ENCODE results near the gene DNAH2.

Gene DNAH2

DNA sequence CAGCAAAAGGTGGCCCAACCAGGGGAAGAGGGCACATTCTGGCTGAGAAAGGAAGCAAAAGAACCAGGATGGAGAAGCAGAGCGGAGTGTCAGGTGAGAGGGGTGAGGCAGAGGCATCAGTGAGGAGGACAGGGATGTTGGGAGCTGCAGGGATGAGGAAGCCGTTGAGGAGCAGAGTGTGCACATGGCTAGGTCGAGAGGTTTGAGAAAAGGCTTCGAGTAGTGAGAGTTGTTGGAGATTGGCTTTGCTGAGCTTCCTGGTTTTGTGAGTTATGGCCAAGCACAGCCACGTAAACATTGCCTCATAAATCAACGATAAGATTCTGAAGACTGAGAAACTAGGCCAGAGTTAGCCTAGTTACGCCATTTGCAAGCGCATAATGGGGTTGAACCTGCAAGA lies 26.9 kb downstream of the DNAH2 start:
- TF ChIP-seq, protein P1, sequence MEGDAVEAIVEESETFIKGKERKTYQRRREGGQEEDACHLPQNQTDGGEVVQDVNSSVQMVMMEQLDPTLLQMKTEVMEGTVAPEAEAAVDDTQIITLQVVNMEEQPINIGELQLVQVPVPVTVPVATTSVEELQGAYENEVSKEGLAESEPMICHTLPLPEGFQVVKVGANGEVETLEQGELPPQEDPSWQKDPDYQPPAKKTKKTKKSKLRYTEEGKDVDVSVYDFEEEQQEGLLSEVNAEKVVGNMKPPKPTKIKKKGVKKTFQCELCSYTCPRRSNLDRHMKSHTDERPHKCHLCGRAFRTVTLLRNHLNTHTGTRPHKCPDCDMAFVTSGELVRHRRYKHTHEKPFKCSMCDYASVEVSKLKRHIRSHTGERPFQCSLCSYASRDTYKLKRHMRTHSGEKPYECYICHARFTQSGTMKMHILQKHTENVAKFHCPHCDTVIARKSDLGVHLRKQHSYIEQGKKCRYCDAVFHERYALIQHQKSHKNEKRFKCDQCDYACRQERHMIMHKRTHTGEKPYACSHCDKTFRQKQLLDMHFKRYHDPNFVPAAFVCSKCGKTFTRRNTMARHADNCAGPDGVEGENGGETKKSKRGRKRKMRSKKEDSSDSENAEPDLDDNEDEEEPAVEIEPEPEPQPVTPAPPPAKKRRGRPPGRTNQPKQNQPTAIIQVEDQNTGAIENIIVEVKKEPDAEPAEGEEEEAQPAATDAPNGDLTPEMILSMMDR (IDR thresholded peaks at IDR 0.05; ENCODE audit: borderline replicate concordance, insufficient read depth, low read depth, low read length) = no peak

DNA sequence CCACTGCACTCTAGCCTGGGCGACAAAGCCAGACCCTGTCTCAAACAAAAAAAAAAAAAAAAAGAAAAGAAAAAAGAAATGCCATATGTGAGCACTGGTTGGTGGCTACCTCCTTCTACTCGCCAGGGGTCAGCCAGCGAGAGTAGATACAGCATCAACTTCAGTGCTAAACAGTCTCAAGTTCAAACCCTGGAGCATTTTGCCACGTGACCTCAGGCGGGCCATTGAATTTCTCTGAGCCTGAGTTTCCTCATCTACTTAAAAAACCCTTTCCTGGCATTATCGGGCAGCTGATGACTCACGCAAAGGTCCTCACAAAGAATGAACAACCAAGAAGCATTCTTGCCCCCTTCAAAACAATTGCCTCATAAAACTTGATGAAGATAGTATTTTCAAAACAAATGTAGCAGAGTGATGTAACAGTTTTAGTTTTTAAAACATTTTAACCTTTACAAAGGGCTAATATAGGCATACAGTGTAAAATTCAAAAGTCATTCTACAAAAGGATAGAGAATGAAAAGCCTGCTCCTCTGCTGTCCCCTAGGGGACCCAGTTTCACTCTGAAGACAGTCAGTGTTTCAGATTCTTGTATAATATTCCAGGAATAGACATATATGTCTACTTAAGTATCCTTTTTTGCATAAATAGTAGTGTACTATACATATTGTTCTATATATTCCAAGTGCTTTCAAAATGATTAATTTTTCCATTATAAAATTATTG lies 28.4 kb downstream of the DNAH2 start:
- TF ChIP-seq, protein P1 (IDR thresholded peaks at IDR 0.05; ENCODE audit: borderline replicate concordance, insufficient read depth, low read depth, low read length) = no peak
- H3K4me3 ChIP-seq (ENCODE audit: low read depth, low read length) = no peak overlapping the region

More for the DNA sequence above, 26.9 kb downstream of the DNAH2 start:
- H3K4me3 ChIP-seq (ENCODE audit: low read depth, low read length) = no peak overlapping the region

DNA sequence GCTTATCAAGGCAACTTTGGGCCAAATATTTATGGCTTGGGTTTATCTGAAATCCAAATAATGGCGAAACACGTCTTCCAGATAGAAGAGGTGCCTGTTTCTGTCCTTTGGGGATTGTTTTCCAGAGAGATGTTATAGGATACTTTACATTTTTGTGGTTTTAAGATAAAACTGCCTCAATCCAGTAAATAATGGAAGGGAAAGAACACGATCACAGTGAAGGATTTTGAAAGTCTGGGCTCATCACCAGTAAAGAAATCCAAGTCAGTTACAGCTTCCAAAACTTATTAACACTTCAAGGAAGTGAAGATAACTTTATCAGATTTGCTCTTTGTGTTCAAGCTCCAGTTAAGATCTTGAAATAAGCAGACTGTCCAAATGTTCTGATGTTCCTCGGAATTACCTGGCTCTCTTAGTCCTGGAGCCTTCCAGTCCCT lies 30.1 kb downstream of the DNAH2 start:
- no peak overlapping the region for H3K4me3 ChIP-seq (ENCODE audit: low read depth, low read length)
- TF ChIP-seq, protein P1 (IDR thresholded peaks at IDR 0.05; ENCODE audit: borderline replicate concordance, insufficient read depth, low read depth, low read length) = no peak

DNA sequence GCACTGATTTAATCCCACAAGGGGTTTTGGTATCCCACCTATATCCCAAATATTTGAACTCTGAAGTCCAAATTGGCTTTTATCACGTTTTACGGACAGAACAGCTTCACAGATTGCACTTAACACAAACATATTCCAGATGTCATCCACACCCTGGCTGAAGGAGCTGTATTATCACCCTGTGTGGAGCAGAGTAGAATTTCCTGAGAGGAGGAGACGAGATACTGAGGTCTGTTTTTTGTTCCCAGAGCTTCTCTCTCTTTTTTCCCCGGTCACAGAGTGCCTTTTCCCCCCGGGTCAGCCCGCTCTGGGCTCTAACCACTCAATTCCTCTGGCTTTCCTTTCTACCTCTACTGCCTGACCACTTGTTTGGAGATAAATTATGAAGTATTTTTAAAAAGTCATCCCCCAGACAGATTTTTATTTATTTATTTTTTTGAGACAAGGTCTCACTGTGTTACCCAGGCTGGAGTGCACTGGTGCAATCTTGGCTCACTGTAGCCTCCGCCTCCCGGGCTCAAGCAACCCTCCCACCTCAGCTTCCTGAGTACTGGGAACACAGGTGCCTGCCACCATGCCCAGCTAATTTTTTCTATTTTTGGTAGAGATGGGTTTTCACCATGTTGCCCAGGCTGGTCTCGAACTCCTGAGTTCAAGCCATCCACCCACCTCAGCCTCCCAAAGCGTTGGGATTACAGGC lies 30.7 kb downstream of the DNAH2 start:
- TF ChIP-seq, protein P1 (IDR thresholded peaks at IDR 0.05; ENCODE audit: borderline replicate concordance, insufficient read depth, low read depth, low read length) = no peak
- no peak overlapping the region for H3K4me3 ChIP-seq (ENCODE audit: low read depth, low read length)

DNA sequence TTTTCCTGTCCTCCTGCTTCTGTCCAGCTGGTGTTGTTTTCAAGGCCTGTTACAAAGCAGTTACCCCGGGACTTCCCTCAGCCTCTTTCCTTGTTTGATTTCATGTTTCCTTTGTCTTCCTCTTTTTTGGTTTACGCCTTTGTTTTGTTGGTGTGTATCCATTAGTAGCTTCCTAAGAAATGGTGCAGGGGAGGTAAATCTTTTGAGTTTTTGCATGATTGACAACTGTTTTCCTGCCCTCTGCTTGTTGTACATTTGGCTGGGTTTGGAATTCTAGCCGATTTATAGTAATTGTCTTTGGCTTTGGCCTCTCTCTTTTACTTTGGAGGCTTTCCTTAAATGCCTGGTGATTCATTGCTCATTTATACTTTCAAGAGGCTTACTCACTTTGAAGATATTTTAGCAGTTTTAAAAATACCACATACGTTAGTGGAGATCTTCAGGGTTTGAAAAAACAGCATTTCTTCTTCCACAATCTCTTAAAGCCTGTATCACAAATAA lies 32.8 kb downstream of the DNAH2 start:
- TF ChIP-seq, protein P1 (IDR thresholded peaks at IDR 0.05; ENCODE audit: borderline replicate concordance, insufficient read depth, low read depth, low read length) = no peak

DNA sequence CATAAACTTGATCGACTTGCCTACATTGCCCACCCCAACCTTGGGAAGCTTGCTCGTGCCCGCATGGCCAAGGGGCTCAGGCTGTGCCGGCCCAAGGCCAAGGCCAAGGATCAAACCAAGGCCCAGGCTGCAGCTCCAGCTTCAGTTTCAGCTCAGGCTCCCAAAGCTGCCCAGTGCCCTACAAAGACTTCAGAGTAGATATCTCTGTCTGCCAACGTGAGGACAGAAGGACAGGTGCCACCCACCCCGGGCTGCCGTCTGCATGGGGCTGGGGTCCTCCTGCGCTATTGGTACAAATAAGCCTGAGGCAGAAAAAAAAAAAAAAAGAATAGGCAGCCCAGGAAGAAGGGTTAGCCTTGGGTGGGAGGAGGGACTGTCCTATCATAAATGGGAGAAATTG lies 37.1 kb downstream of the DNAH2 start:
- TF ChIP-seq, protein P1 (IDR thresholded peaks at IDR 0.05; ENCODE audit: borderline replicate concordance, insufficient read depth, low read depth, low read length) = no peak
- no peak overlapping the region for H3K4me3 ChIP-seq (ENCODE audit: low read depth, low read length)

More for the DNA sequence above, 32.8 kb downstream of the DNAH2 start:
- no peak overlapping the region for H3K4me3 ChIP-seq (ENCODE audit: low read depth, low read length)
